ENCODE results near the gene OR7D2. TPM values are rescaled to one million over a fixed set of nuclear protein-coding genes. Genes with fewer than 3 reads are reported as not detected.

OR7D2 gene
- total RNA-seq, 2 donors from 2014 or later: not detected

GRCh38 chr19:9140159-9140874, 38.5 kb upstream of the OR7D2 start, which contains the start of gene ZNF317:
Gene ZNF317, plus strand, starts transcription at chr19:9140397. Its CDS starts 15,620 bp downstream, at chr19:9156017.
- 1% methylated on average over 21 to 43 of the region's 43 CpGs for WGBS, 2 donors
- intact Hi-C loops (cut with DNase I): no loop called here

GRCh38 chr19:9144920-9145319, 33.9 kb upstream of the OR7D2 start:
- intact Hi-C loops (cut with DNase I): no loop called here
- no peaks in the 10 kb centered on the region for H3K27me3 ChIP-seq
- no peak overlapping the region for H3K4me3 ChIP-seq
- H3K4me1 ChIP-seq: peaks cover 18% of the 10 kb centered on the region
- peaks cover 0 to 8% (median 0%) of the 10 kb centered on the region in 3 donors for H3K9me3 ChIP-seq
- ATAC-seq (no peak), DNase-seq (no peak)
- no peaks in the 10 kb centered on the region for H3K36me3 ChIP-seq (replicated peaks in 1 of 2; ENCODE audit: insufficient read depth in 1 of 2, low read depth in 2 of 2)
- TF ChIP-seq POLR2A (IDR thresholded peaks at IDR 0.05) (no peak), CTCF (IDR thresholded peaks at IDR 0.05) (no peak)
- WGBS, 2 donors: 95 to 98% methylated on average over 5 of the region's 5 CpGs
- H3K27ac ChIP-seq: no peak overlapping the region

More at GRCh38 chr19:9140159-9140874, 38.5 kb upstream of the OR7D2 start, which contains the start of gene ZNF317:
- Histone ChIP-seq H3K27ac (peak within 1 kb of the TSS; percentile 78 to 85 (median 79)), H3K9me3 (peaks cover 0 to 8% (median 0%) of the 10 kb centered on the region in 3 donors), H3K4me1 (peaks cover 18% of the 10 kb centered on the region), H3K36me3 (replicated peaks in 1 of 2; ENCODE audit: insufficient read depth in 1 of 2, low read depth in 2 of 2) (no peaks in the 10 kb centered on the region), H3K27me3 (no peaks in the 10 kb centered on the region), H3K4me3 (peak within 1 kb of the TSS; percentile 66 to 82)
- ATAC-seq (peak; percentile 95), DNase-seq (peak; percentile 92 to 96 (median 94))
- TF ChIP-seq POLR2A (IDR thresholded peaks at IDR 0.05) (peak in 2 of 3 donors; percentile 66 to 70), CTCF (IDR thresholded peaks at IDR 0.05) (no peak)

GRCh38 chr19:9146882-9147281, 31.9 kb upstream of the OR7D2 start:
- Histone ChIP-seq H3K9me3 (peaks cover 0 to 8% (median 0%) of the 10 kb centered on the region in 3 donors), H3K4me3 (no peak overlapping the region), H3K27me3 (no peaks in the 10 kb centered on the region), H3K4me1 (peaks cover 8% of the 10 kb centered on the region), H3K27ac (no peak overlapping the region), H3K36me3 (replicated peaks in 1 of 2; ENCODE audit: insufficient read depth in 1 of 2, low read depth in 2 of 2) (no peaks in the 10 kb centered on the region)
- intact Hi-C loops (cut with DNase I): no loop called here
- DNase-seq (no peak), ATAC-seq (no peak)
- TF ChIP-seq POLR2A (IDR thresholded peaks at IDR 0.05): no peak
- TF ChIP-seq CTCF (IDR thresholded peaks at IDR 0.05): no peak
- WGBS, 2 donors: 90 to 100% methylated on average over 1 of the region's 1 CpG

DNA sequence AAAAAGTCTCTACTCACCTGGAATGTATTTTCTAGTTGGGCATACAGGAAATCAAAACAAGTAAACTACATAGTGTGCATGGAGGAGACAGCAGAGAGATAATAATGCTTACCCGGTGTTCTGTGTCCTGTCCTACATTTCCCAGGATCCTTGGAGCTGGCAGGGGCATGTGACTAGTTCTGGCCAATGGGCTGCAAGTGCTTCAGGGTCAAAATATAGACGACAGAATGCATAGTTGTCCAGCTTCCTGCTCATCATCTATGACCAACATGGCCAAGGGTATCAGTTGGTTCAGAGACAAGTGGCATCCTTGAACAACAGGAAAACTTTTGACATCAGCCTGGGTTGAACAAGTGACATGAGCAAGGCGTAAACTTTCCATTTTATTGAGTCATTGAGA, 30.1 kb upstream of the OR7D2 start:
- no peak for ATAC-seq
- Histone ChIP-seq H3K4me1 (no peaks in the 10 kb centered on the region), H3K27me3 (no peaks in the 10 kb centered on the region), H3K4me3 (no peak overlapping the region), H3K36me3 (replicated peaks in 1 of 2; ENCODE audit: insufficient read depth in 1 of 2, low read depth in 2 of 2) (peaks cover 0 to 5% of the 10 kb centered on the region in 2 donors), H3K9me3 (peaks cover 0 to 12% (median 0%) of the 10 kb centered on the region in 3 donors), H3K27ac (no peak overlapping the region)
- intact Hi-C loops (cut with DNase I): no loop called here
- no peak for DNase-seq
- WGBS, 2 donors: 96 to 97% methylated on average over 3 of the region's 3 CpGs
- TF ChIP-seq POLR2A (IDR thresholded peaks at IDR 0.05) (no peak), CTCF (IDR thresholded peaks at IDR 0.05) (no peak)

All from body of pancreas (tissue), 4 donors.